WTC11 (cell line): Measurements from ENCODE around the gene SERPINE1. TPM values are rescaled to one million over a fixed set of nuclear protein-coding genes. Genes with fewer than 3 reads are reported as not detected.
"Not testable (repeated sequence)": the region's sequence is repeated elsewhere in the genome, so short reads cannot be mapped to it uniquely, and the experiment has no call there.

ENCODE experiments used
- ATAC-seq: fragments of 200-7000 bp; cut with Tn5 transposase; 2 replicates; pipeline ENCODE4 v1.10.0; 2021; ENCODE audit warnings: mild to moderate bottlenecking, moderate library complexity
- CTCF ChIA-PET: fragments of 300-600 bp; sonication (Branson Sonifier 250); formaldehyde crosslinking; loops from one replicate; lab custom pipeline; 2021; ENCODE audit warnings: antibody characterized with exemption; lab: Charles Lee
- POLR2A ChIA-PET: fragments of 350-600 bp; sonication (Branson Sonifier 250); formaldehyde crosslinking; loops from one replicate; lab custom pipeline; 2021; ENCODE audit warnings: antibody characterized with exemption; lab: Charles Lee
- DNase-seq: peaks from one replicate; pipeline ENCODE4 v3.0.0; 2021; ENCODE audit warnings: low spot score
- H3K27ac Mint-ChIP-seq: 2 replicates; pipeline ENCODE4 v1.8.0; 2021; ENCODE audit warnings: mixed read lengths
- H3K27me3 Mint-ChIP-seq: 2 replicates; pipeline ENCODE4 v1.8.0; 2021; ENCODE audit warnings: low read depth, mild to moderate bottlenecking, moderate library complexity, mixed read lengths
- H3K36me3 Mint-ChIP-seq: 2 replicates; pipeline ENCODE4 v1.8.0; 2021; ENCODE audit warnings: mixed read lengths
- H3K4me1 Mint-ChIP-seq: 2 replicates; pipeline ENCODE4 v1.8.0; 2022; ENCODE audit warnings: mixed read lengths
- H3K4me3 Mint-ChIP-seq: 2 replicates; pipeline ENCODE4 v1.8.0; 2021; ENCODE audit warnings: mild to moderate bottlenecking, moderate library complexity, mixed read lengths
- H3K9me3 Mint-ChIP-seq: 2 replicates; pipeline ENCODE4 v1.8.0; 2021; ENCODE audit warnings: mixed read lengths
- ELF4 ChIP-seq: sonication (generic); formaldehyde crosslinking; IDR thresholded peaks from 2 replicates; pipeline ENCODE4 v1.8.1; 2022; ENCODE audit warnings: low read depth, mild to moderate bottlenecking, moderate library complexity, missing genetic modification reagents
- EMX1 ChIP-seq: fragments of 250-450 bp; sonication (Bioruptor Pico); IDR thresholded peaks from 2 replicates; pipeline ENCODE4 v1.8.0; 2021; ENCODE audit warnings: mild to moderate bottlenecking
- GRHL2 ChIP-seq: fragments of 250-450 bp; sonication (Bioruptor Pico); IDR thresholded peaks from 2 replicates; pipeline ENCODE4 v1.8.0; 2022; ENCODE audit warnings: mild to moderate bottlenecking, moderate library complexity; ENCODE audit not compliant: insufficient replicate concordance, severe bottlenecking
- IRF2 ChIP-seq: sonication (generic); formaldehyde crosslinking; IDR thresholded peaks from 2 replicates; pipeline ENCODE4 v1.8.0; 2022; ENCODE audit warnings: low read depth, missing genetic modification reagents, borderline replicate concordance
- NFATC4 ChIP-seq: fragments of 250-450 bp; sonication (Bioruptor Pico); IDR thresholded peaks from 2 replicates; pipeline ENCODE4 v1.9.0; 2021; ENCODE audit warnings: mild to moderate bottlenecking
- SOX15 ChIP-seq: fragments of 250-450 bp; sonication (Bioruptor Pico); IDR thresholded peaks from 2 replicates; pipeline ENCODE4 v1.9.0; 2021; ENCODE audit warnings: mild to moderate bottlenecking
- TEAD1 ChIP-seq: sonication (generic); formaldehyde crosslinking; IDR thresholded peaks from 2 replicates; pipeline ENCODE4 v1.8.0; 2022; ENCODE audit warnings: mild to moderate bottlenecking, missing genetic modification reagents
- TP53 ChIP-seq: sonication (generic); formaldehyde crosslinking; IDR thresholded peaks from 2 replicates; pipeline ENCODE4 v1.8.1; 2023; ENCODE audit warnings: mild to moderate bottlenecking, missing genetic modification reagents
- ZNF219 ChIP-seq: sonication (generic); formaldehyde crosslinking; IDR thresholded peaks from 2 replicates; pipeline ENCODE4 v1.8.0; 2023; ENCODE audit warnings: missing genetic modification reagents, mild to moderate bottlenecking, borderline replicate concordance
- ZNF232 ChIP-seq: sonication (generic); formaldehyde crosslinking; IDR thresholded peaks from 2 replicates; pipeline ENCODE4 v1.8.0; 2022; ENCODE audit warnings: mild to moderate bottlenecking, missing genetic modification reagents
- ZNF416 ChIP-seq: fragments of 250-450 bp; sonication (Bioruptor Pico); IDR thresholded peaks from 2 replicates; pipeline ENCODE4 v1.9.0; 2021; ENCODE audit warnings: mild to moderate bottlenecking, inconsistent platforms
- total RNA-seq: library from RNA; stranded (reverse); gene quantifications from 3 replicates; pipeline ENCODE4 v1.2.3, GENCODE V29; 2021
- TF ChIP-seq, protein P1 (sequence below): sonication (generic); formaldehyde crosslinking; IDR thresholded peaks from 2 replicates; pipeline ENCODE4 v1.8.0; 2023; ENCODE audit warnings: missing genetic modification reagents, mild to moderate bottlenecking, borderline replicate concordance
- TF ChIP-seq, protein P2 (sequence below): sonication (generic); formaldehyde crosslinking; IDR thresholded peaks from 2 replicates; pipeline ENCODE4 v1.8.1; 2023; ENCODE audit warnings: mild to moderate bottlenecking, missing genetic modification reagents, moderate library complexity
- TF ChIP-seq, protein P3 (sequence below): fragments of 200-600 bp; IDR thresholded peaks from 2 replicates; pipeline ENCODE4 v1.8.0; 2022; ENCODE audit warnings: antibody characterized with exemption
- TF ChIP-seq, protein P4 (sequence below): sonication (generic); formaldehyde crosslinking; IDR thresholded peaks from 2 replicates; pipeline ENCODE4 v1.8.0; 2022; ENCODE audit warnings: mild to moderate bottlenecking, missing genetic modification reagents
- TF ChIP-seq, protein P5 (sequence below): sonication (generic); formaldehyde crosslinking; IDR thresholded peaks from 2 replicates; pipeline ENCODE4 v1.8.1; 2022; ENCODE audit warnings: low read depth, missing genetic modification reagents, borderline replicate concordance
- TF ChIP-seq, protein P6 (sequence below): fragments of 250-450 bp; sonication (Bioruptor Pico); conservative IDR thresholded peaks from 2 replicates; pipeline ENCODE4 v1.9.0; 2021; ENCODE audit warnings: mild to moderate bottlenecking
- TF ChIP-seq, protein P7 (sequence below): sonication (generic); formaldehyde crosslinking; IDR thresholded peaks from 2 replicates; pipeline ENCODE4 v1.8.1; 2023; ENCODE audit warnings: mild to moderate bottlenecking, missing genetic modification reagents, moderate library complexity

Gene SERPINE1
- total RNA-seq, 1 experiment from 2014 or later = 2.6 TPM

DNA sequence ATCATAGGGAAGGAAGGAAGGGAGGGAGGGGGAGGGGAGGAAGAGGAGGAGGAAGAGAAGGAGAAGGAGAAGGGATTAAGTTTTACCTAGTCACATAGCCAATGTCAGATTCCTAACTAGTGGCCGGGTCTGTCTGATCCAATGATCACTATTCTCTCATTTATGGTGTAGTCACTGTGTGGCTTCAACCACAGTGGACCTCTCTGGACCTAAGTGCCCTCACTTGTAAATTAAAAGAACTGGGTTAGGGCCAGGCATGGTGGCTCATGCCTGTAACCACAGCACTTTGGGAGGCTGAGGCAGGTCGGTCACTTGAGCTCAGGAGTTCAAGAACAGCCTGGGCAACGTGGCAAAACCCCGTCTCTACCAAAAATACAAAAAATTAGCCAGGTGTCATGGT is 6.6 kb upstream of the SERPINE1 start:
- CTCF ChIA-PET = interaction anchor here (1.8 to 2.2 kb wide), 2 partner anchors 26 to 72 kb away, joined by 6 to 7 read pairs; no protein-coding TSS in a partner anchor
- POLR2A ChIA-PET = no interaction called here

DNA sequence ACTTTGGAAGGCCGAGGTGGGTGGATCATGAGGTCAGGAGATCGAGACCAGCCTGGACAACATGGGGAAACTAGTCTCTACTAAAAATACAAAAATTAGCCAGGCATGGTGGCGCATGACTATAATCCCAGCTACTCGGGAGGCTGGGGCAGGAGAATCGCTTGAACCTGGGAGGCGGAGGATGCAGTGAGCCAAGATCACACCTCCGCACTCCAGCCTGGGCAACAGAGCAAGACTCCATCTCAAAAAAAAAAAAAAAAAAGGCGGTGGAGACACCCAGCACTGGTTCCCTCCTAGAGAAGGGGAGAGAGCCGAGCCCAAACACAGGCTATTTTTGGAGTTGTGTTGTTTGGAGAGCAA is 5.3 kb upstream of the SERPINE1 start:
- ATAC-seq, H3K4me3 Mint-ChIP-seq, H3K9me3 Mint-ChIP-seq, H3K36me3 Mint-ChIP-seq, H3K27me3 Mint-ChIP-seq, DNase-seq: not testable (repeated sequence)
- CTCF ChIA-PET = interaction anchor here (1.6 to 2.4 kb wide), 3 partner anchors 22 to 71 kb away, joined by 7 to 12 read pairs (median 8); no protein-coding TSS in a partner anchor
- Mint-ChIP-seq H3K27ac (peak overlapping the region; percentile 75; the same call in 1 of the 2 replicates), H3K4me1 (peaks cover 34% of the 10 kb centered on the region)
- POLR2A ChIA-PET = interaction anchor here (0.7 kb wide), 1 partner anchor 73 kb away, joined by 3 read pairs; no protein-coding TSS in a partner anchor

More for the DNA sequence above, 6.6 kb upstream of the SERPINE1 start:
- no peak overlapping the region for H3K27ac Mint-ChIP-seq
- H3K36me3 Mint-ChIP-seq = no peaks in the 10 kb centered on the region
- H3K4me3 Mint-ChIP-seq = no peak overlapping the region
- H3K27me3 Mint-ChIP-seq = peaks cover 4% of the 10 kb centered on the region; the same call in 1 of the 2 replicates
- peaks cover 27% of the 10 kb centered on the region for H3K4me1 Mint-ChIP-seq
- no peak for ATAC-seq
- DNase-seq = no peak
- no peak for TF ChIP-seq NFATC4
- no peak for TF ChIP-seq TP53 (CRISPR knock-in tag)
- TF ChIP-seq GRHL2 (CRISPR knock-in tag) = no peak
- TF ChIP-seq, protein P1, sequence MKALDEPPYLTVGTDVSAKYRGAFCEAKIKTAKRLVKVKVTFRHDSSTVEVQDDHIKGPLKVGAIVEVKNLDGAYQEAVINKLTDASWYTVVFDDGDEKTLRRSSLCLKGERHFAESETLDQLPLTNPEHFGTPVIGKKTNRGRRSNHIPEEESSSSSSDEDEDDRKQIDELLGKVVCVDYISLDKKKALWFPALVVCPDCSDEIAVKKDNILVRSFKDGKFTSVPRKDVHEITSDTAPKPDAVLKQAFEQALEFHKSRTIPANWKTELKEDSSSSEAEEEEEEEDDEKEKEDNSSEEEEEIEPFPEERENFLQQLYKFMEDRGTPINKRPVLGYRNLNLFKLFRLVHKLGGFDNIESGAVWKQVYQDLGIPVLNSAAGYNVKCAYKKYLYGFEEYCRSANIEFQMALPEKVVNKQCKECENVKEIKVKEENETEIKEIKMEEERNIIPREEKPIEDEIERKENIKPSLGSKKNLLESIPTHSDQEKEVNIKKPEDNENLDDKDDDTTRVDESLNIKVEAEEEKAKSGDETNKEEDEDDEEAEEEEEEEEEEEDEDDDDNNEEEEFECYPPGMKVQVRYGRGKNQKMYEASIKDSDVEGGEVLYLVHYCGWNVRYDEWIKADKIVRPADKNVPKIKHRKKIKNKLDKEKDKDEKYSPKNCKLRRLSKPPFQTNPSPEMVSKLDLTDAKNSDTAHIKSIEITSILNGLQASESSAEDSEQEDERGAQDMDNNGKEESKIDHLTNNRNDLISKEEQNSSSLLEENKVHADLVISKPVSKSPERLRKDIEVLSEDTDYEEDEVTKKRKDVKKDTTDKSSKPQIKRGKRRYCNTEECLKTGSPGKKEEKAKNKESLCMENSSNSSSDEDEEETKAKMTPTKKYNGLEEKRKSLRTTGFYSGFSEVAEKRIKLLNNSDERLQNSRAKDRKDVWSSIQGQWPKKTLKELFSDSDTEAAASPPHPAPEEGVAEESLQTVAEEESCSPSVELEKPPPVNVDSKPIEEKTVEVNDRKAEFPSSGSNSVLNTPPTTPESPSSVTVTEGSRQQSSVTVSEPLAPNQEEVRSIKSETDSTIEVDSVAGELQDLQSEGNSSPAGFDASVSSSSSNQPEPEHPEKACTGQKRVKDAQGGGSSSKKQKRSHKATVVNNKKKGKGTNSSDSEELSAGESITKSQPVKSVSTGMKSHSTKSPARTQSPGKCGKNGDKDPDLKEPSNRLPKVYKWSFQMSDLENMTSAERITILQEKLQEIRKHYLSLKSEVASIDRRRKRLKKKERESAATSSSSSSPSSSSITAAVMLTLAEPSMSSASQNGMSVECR (CRISPR knock-in tag) = no peak
- TF ChIP-seq, protein P2, sequence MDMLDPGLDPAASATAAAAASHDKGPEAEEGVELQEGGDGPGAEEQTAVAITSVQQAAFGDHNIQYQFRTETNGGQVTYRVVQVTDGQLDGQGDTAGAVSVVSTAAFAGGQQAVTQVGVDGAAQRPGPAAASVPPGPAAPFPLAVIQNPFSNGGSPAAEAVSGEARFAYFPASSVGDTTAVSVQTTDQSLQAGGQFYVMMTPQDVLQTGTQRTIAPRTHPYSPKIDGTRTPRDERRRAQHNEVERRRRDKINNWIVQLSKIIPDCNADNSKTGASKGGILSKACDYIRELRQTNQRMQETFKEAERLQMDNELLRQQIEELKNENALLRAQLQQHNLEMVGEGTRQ = no peak
- no peak for TF ChIP-seq IRF2
- TF ChIP-seq, protein P3, sequence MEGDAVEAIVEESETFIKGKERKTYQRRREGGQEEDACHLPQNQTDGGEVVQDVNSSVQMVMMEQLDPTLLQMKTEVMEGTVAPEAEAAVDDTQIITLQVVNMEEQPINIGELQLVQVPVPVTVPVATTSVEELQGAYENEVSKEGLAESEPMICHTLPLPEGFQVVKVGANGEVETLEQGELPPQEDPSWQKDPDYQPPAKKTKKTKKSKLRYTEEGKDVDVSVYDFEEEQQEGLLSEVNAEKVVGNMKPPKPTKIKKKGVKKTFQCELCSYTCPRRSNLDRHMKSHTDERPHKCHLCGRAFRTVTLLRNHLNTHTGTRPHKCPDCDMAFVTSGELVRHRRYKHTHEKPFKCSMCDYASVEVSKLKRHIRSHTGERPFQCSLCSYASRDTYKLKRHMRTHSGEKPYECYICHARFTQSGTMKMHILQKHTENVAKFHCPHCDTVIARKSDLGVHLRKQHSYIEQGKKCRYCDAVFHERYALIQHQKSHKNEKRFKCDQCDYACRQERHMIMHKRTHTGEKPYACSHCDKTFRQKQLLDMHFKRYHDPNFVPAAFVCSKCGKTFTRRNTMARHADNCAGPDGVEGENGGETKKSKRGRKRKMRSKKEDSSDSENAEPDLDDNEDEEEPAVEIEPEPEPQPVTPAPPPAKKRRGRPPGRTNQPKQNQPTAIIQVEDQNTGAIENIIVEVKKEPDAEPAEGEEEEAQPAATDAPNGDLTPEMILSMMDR = no peak
- no peak for TF ChIP-seq TEAD1 (CRISPR knock-in tag)
- TF ChIP-seq ZNF416 (CRISPR knock-in tag) = no peak
- TF ChIP-seq, protein P4, sequence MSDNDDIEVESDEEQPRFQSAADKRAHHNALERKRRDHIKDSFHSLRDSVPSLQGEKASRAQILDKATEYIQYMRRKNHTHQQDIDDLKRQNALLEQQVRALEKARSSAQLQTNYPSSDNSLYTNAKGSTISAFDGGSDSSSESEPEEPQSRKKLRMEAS (CRISPR knock-in tag) = no peak
- no peak for TF ChIP-seq ELF4
- TF ChIP-seq, protein P5, sequence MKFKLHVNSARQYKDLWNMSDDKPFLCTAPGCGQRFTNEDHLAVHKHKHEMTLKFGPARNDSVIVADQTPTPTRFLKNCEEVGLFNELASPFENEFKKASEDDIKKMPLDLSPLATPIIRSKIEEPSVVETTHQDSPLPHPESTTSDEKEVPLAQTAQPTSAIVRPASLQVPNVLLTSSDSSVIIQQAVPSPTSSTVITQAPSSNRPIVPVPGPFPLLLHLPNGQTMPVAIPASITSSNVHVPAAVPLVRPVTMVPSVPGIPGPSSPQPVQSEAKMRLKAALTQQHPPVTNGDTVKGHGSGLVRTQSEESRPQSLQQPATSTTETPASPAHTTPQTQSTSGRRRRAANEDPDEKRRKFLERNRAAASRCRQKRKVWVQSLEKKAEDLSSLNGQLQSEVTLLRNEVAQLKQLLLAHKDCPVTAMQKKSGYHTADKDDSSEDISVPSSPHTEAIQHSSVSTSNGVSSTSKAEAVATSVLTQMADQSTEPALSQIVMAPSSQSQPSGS = no peak
- TF ChIP-seq EMX1 = no peak
- TF ChIP-seq ZNF232 (CRISPR knock-in tag) = no peak
- no peak for TF ChIP-seq SOX15 (CRISPR knock-in tag)
- TF ChIP-seq, protein P6, sequence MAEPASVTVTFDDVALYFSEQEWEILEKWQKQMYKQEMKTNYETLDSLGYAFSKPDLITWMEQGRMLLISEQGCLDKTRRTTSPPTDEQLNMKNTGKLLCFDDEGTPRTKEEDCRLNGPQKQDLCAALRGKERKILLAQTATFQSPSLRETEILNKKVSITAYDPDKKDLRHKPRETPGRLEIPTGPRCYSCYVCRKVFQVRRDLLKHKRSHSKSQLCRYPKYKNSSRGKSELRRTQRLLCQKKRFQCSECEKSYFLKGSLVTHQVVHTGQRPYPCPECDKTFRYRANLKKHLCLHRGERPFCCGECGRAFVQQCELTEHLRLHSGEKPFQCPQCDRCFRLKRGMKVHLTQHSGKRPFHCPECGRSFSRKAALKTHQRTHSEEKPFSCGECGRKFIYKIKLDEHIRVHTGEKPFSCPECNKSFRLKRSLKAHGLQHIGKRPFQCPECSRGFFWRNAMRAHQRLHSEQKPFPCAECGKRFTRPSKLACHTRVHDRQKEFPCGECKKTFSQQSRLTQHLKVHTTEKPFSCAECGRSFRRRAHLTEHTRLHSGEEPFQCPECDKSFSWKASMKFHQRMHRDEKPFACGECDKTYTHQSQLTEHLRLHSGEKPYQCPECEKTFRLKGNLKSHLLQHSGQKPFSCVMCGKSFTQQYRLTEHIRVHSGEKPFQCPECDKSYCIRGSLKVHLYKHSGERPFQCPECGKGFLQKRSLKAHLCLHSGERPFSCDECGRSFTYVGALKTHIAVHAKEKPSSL (CRISPR knock-in tag) = no peak
- TF ChIP-seq ZNF219 (CRISPR knock-in tag) = no peak
- TF ChIP-seq, protein P7, sequence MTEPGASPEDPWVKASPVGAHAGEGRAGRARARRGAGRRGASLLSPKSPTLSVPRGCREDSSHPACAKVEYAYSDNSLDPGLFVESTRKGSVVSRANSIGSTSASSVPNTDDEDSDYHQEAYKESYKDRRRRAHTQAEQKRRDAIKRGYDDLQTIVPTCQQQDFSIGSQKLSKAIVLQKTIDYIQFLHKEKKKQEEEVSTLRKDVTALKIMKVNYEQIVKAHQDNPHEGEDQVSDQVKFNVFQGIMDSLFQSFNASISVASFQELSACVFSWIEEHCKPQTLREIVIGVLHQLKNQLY (CRISPR knock-in tag) = no peak
- H3K9me3 Mint-ChIP-seq = 0 out of 2 replicates have a peak, but pooled peaks cover under 1% of the 10 kb centered on the region
